Activated naive CD8-positive, alpha-beta T cell treated with anti-CD3 and anti-CD28 coated beads, Interleukin-2, amount 50 U/mL, for 16 hours (primary cell): ENCODE measurements around the gene PRG3.
A peak's percentile ranks its signal among the peaks of the same experiment; 100 is the strongest.
"Not testable (repeated sequence)": the region's sequence is repeated elsewhere in the genome, so short reads cannot be mapped to it uniquely, and the experiment has no call there.

ENCODE experiments used
- DNase-seq: peaks from one replicate; pipeline ENCODE4 v3.0.0-alpha.2; 2020; ENCODE audit warnings: low read depth, low spot score

PRG3 gene

GRCh38 chr11:57339328-57339727 is 41.6 kb downstream of the PRG3 start:
- no peak for DNase-seq

GRCh38 chr11:57338142-57338541 is 42.8 kb downstream of the PRG3 start, which contains the start of gene P2RX3:
Gene P2RX3, plus strand, starts transcription at chr11:57338352. Its CDS starts 199 bp downstream, at chr11:57338551.
- DNase-seq = no peak

- not testable (repeated sequence) for DNase-seq
These were observed 44.1 kb downstream of the PRG3 start for GRCh38 chr11:57336856-57337255.

GRCh38 chr11:57336111-57336666 is 44.8 kb downstream of the PRG3 start:
- DNase-seq = no peak

GRCh38 chr11:57335343-57336110 is 45.4 kb downstream of the PRG3 start, which contains the start of gene SSRP1:
Gene SSRP1, minus strand, starts transcription at chr11:57335892. Its CDS starts 771 bp downstream, at chr11:57335121.
- DNase-seq = peak; percentile 76

- DNase-seq = no peak
These were observed 46.0 kb downstream of the PRG3 start for GRCh38 chr11:57335023-57335342.

- no peak for DNase-seq
These were observed 48.1 kb downstream of the PRG3 start for GRCh38 chr11:57332694-57333440.

- no peak for DNase-seq
These were observed 49.2 kb downstream of the PRG3 start for GRCh38 chr11:57331720-57332119.

GRCh38 chr11:57330029-57330428 is 50.9 kb downstream of the PRG3 start:
- no peak for DNase-seq

GRCh38 chr11:57327721-57328120 is 53.2 kb downstream of the PRG3 start:
- DNase-seq = no peak
